GM12878 (cell line): Measurements from ENCODE around the gene ZNF860. TPM values are rescaled to one million over a fixed set of nuclear protein-coding genes. Genes with fewer than 3 reads are reported as not detected.

ENCODE experiments used
- ATAC-seq: fragments of 200-7000 bp; cut with Tn5 transposase; 3 replicates; pipeline ENCODE4 v1.9.1; 2020; ENCODE audit warnings: mild to moderate bottlenecking, moderate library complexity
- BruUV-seq: library from RNA; stranded (reverse); fragments of 400-500 nt; replicated peaks from 2 replicates; lab custom pipeline; 2021; lab: Mats Ljungman, UMichigan
- CTCF ChIA-PET: fragments of 300-600 bp; sonication (Branson Sonifier 250); formaldehyde crosslinking; extraction: SDS; loops from one replicate; lab custom pipeline; 2021; ENCODE audit warnings: inconsistent platforms; lab: Yijun Ruan, JAX
- POLR2A ChIA-PET: fragments of 350-600 bp; formaldehyde crosslinking; extraction: SDS; loops from one replicate; lab custom pipeline; 2021; ENCODE audit warnings: inconsistent platforms; lab: Charles Lee
- RAD21 ChIA-PET: fragments of 300-600 bp; sonication (Branson Sonifier 250); formaldehyde crosslinking; loops from one replicate; lab custom pipeline; 2023; ENCODE audit warnings: antibody characterized with exemption; ENCODE audit not compliant: unreplicated experiment; lab: Charles Lee
- SMC1A ChIA-PET: fragments of 300-600 bp; sonication (Branson Sonifier 250); formaldehyde crosslinking; loops from one replicate; lab custom pipeline; 2023; ENCODE audit not compliant: unreplicated experiment, uncharacterized antibody; lab: Charles Lee
- DNase-seq: peaks from one replicate; pipeline ENCODE4 v3.0.0-alpha.2; 2011; ENCODE audit warnings: low read depth, low spot score
- FAIRE-seq: peaks from 3 replicates; lab custom pipeline; 2011; peaks lifted over from hg19 to GRCh38; lab: Jason Lieb, UNC
- H2AFZ ChIP-seq: 2 replicates; pipeline ENCODE4 v1.6.0; 2011; ENCODE audit warnings: low read depth, low read length, control low read depth; ENCODE audit not compliant: control insufficient read depth
- H3K27ac ChIP-seq: 2 replicates; pipeline ENCODE4 v1.5.1; 2011; ENCODE audit warnings: control low read depth; ENCODE audit not compliant: control insufficient read depth, insufficient read depth
- H3K27me3 ChIP-seq, 2 experiments: replicated peaks in 1 of 2; 2 replicates each; pipeline versions ENCODE4 v1.6.0 to v1.6.1; 2011; ENCODE audit warnings: low read length in 1 of 2; ENCODE audit not compliant: control insufficient read depth in 2 of 2, insufficient read depth in 2 of 2
- H3K36me3 ChIP-seq, 2 experiments: 2 replicates each; pipeline ENCODE4 v1.5.1; 2011; ENCODE audit warnings: low read length in 1 of 2; ENCODE audit not compliant: control insufficient read depth in 2 of 2, insufficient read depth in 2 of 2
- H3K4me1 ChIP-seq: 2 replicates; pipeline ENCODE4 v1.6.1; 2011; ENCODE audit warnings: mild to moderate bottlenecking, low read length, moderate library complexity, mixed read lengths; ENCODE audit not compliant: control insufficient read depth, insufficient read depth
- H3K4me2 ChIP-seq: 2 replicates; pipeline ENCODE4 v1.6.0; 2011; ENCODE audit warnings: control low read depth; ENCODE audit not compliant: control insufficient read depth, insufficient read depth
- H3K4me3 ChIP-seq: fragments of 200-600 bp; sonication (generic); 2 replicates; pipeline ENCODE4 v1.5.1; 2016
- H3K79me2 ChIP-seq: 2 replicates; pipeline ENCODE4 v1.6.0; 2011; ENCODE audit warnings: low read length; ENCODE audit not compliant: control insufficient read depth, insufficient read depth
- H3K9ac ChIP-seq: 2 replicates; pipeline ENCODE4 v1.8.0; 2011; ENCODE audit warnings: low read length, control low read depth, mixed read lengths; ENCODE audit not compliant: control insufficient read depth, insufficient read depth
- H3K9me3 ChIP-seq: replicated peaks from 3 replicates; pipeline ENCODE4 v1.5.1; 2011; ENCODE audit warnings: mild to moderate bottlenecking, low read length; ENCODE audit not compliant: control insufficient read depth, insufficient read depth
- H4K20me1 ChIP-seq: 2 replicates; pipeline ENCODE4 v1.6.0; 2011; ENCODE audit not compliant: control insufficient read depth, insufficient read depth
- ATF3 ChIP-seq: IDR thresholded peaks from 2 replicates; pipeline ENCODE4 v1.6.1; 2011; ENCODE audit warnings: low read depth, mild to moderate bottlenecking, low read length, moderate library complexity, borderline replicate concordance; ENCODE audit errors: extremely low read depth
- EP300 ChIP-seq, 2 experiments: fragments of 150-350 bp in 1 of 2; IDR thresholded peaks; 2 replicates each; pipeline ENCODE4 v1.6.1; 2011 to 2012; ENCODE audit warnings: low read depth in 2 of 2, low read length in 2 of 2, borderline replicate concordance in 1 of 2, improper control_type of control experiment in 1 of 2, inconsistent platforms in 1 of 2; ENCODE audit not compliant: control insufficient read depth in 1 of 2
- HDAC2 ChIP-seq: fragments of 200-600 bp; sonication (generic); IDR thresholded peaks from 2 replicates; pipeline ENCODE4 v1.6.1; 2017
- IRF3 ChIP-seq: fragments of 450-650 bp; IDR thresholded peaks from 2 replicates; pipeline ENCODE4 v1.6.1; 2014; ENCODE audit warnings: mild to moderate bottlenecking
- JUND ChIP-seq: IDR thresholded peaks from 2 replicates; pipeline ENCODE4 v1.6.1; 2012; ENCODE audit warnings: low read depth, mild to moderate bottlenecking, low read length, improper control_type of control experiment, moderate library complexity
- MTA2 ChIP-seq: fragments of 450-650 bp; IDR thresholded peaks from 2 replicates; pipeline ENCODE4 v1.6.1; 2016; ENCODE audit warnings: low read depth, mild to moderate bottlenecking, moderate library complexity
- POU2F2 ChIP-seq: IDR thresholded peaks from 3 replicates; pipeline ENCODE4 v1.6.1; 2011; ENCODE audit warnings: low read depth, mild to moderate bottlenecking, low read length, borderline replicate concordance
- ZBED1 ChIP-seq: IDR thresholded peaks from 2 replicates; pipeline ENCODE4 v1.6.1; 2016; ENCODE audit warnings: borderline replicate concordance
- ZBTB33 ChIP-seq: fragments of 450-650 bp; IDR thresholded peaks from 2 replicates; pipeline ENCODE4 v1.6.1; 2017; ENCODE audit warnings: mild to moderate bottlenecking
- ZNF217 ChIP-seq: fragments of 450-650 bp; IDR thresholded peaks from 2 replicates; pipeline ENCODE4 v1.6.1; 2017; ENCODE audit warnings: antibody characterized with exemption, mild to moderate bottlenecking
- ZNF274 ChIP-seq: IDR thresholded peaks from one replicate; pipeline ENCODE4 v1.8.0; 2011; ENCODE audit not compliant: insufficient read length, insufficient read depth
- WGBS: methylation state at CpG from one replicate; pipeline ENCODE4 v1.1.6; 2016; ENCODE audit warnings: low lambda C conversion rate; ENCODE audit not compliant: insufficient replicate concordance, insufficient coverage; ENCODE audit errors: missing lambda C conversion rate; 5-methylcytosine and 5-hydroxymethylcytosine counted together
- in situ Hi-C: fragments of 300-500 bp; cut with MboI; formaldehyde crosslinking; loops from 9 replicates; pipeline ENCODE4 v1.14.3; 2018; ENCODE audit warnings: mixed read lengths
- intact Hi-C: fragments of 100-400 bp; cut with micrococcal nuclease; formaldehyde crosslinking; loops from one replicate; pipeline ENCODE4 v1.14.2; 2022; ENCODE audit not compliant: unreplicated experiment
- polyA plus RNA-seq, 11 experiments: library from polyadenylated mRNA; depleted of rRNA in 4 of 11; unstranded in 6 of 11; stranded (reverse) in 5 of 11; fragments of >200 nt; fragmentation: Nextera tagmentation in 4 of 11; fragmentation: Illumina TruSeq in 1 of 11; extraction: Ambion mirVana in 4 of 11; extraction: Trizol in 1 of 11; gene quantifications; 1 replicate in 1 of 11; 2 replicates in 10 of 11; pipeline versions ENCODE4 v1.2.1 to v1.2.3, GENCODE V29; 2011 to 2016; ENCODE audit warnings: inconsistent platforms in 2 of 11, missing spikeins in 2 of 11, low read depth in 1 of 11
- total RNA-seq, 4 experiments: library from RNA; depleted of rRNA in 3 of 4; stranded (reverse); fragments of >200 nt in 3 of 4; fragmentation: Illumina TruSeq in 1 of 4; extraction: Trizol in 1 of 4; gene quantifications; 2 replicates each; pipeline versions ENCODE4 v1.2.1 to v1.2.3, GENCODE V29; 2013 to 2021
- TF ChIP-seq, protein P1 (sequence below): fragments of 450-650 bp; IDR thresholded peaks from 2 replicates; pipeline ENCODE4 v1.6.1; 2017; ENCODE audit warnings: antibody characterized with exemption, mild to moderate bottlenecking, moderate library complexity

Gene ZNF860
- total and polyA plus RNA-seq, 10 of the 15 experiments (the other 5 are each of a cell fraction or from before 2014, with no cell fraction given) = not detected

DNA sequence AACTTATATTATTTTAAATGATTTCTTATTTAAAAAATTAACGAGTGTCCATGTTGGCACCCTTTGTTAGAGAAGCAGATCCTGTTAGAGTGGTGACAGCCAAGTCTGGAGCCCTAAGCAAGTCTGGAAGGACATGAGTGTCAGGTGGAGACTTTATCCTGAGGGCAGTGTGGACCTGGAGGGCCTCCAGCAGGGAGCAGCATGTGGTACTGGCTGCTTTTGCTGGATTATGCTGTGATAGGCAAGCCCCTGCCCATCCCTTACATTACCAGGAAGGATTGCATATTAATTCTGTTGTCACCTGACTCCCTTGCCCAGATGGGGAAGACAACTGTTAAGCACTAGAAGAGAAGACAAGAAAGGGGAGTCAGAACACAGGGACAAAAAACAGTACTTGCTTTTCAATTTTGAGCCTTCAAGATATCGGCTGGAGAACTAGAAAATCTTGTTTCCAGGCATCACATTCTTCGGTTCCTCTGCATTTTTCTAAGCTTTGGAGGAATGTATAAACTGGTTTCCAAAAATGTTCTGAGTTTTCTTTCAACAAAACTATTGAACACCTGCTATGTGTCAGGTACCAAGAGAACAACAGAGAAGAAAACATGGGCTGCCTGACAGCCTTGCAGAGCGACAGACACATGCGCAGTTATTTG lies 22.7 kb downstream of the ZNF860 start (continued):
- no peak for TF ChIP-seq MTA2
- TF ChIP-seq IRF3 = no peak
- no peak for TF ChIP-seq EP300 (IDR thresholded peaks at IDR 0.05; ENCODE audit: borderline replicate concordance in 1 of 2, control insufficient read depth in 1 of 2, low read depth in 2 of 2, low read length in 2 of 2)
- TF ChIP-seq HDAC2 = no peak

GRCh38 chr3:32009101-32009500 lies 27.6 kb downstream of the ZNF860 start:
- in situ Hi-C loops (no loop called here), intact Hi-C loops (no loop called here)
- H3K4me1 ChIP-seq = no peaks in the 10 kb centered on the region
- ChIA-PET SMC1A (interaction anchor here (1.0 kb wide), 1 partner anchor 12 kb away, joined by 3 read pairs; no protein-coding TSS in a partner anchor), POLR2A (no interaction called here), CTCF (no interaction called here), RAD21 (no interaction called here)
- H3K9me3 ChIP-seq = no peaks in the 10 kb centered on the region
- no peaks in the 10 kb centered on the region for H4K20me1 ChIP-seq
- no peak overlapping the region for H3K4me2 ChIP-seq
- no peaks in the 10 kb centered on the region for H3K36me3 ChIP-seq
- no peak overlapping the region for H3K27ac ChIP-seq
- H2AFZ ChIP-seq = no peak overlapping the region
- H3K79me2 ChIP-seq = no peaks in the 10 kb centered on the region
- H3K4me3 ChIP-seq = no peak overlapping the region
- no peaks in the 10 kb centered on the region for H3K27me3 ChIP-seq
- WGBS = 68% methylated on average over 2 of the region's 2 CpGs
- DNase-seq = no peak
- H3K9ac ChIP-seq = no peak overlapping the region
- no peak for FAIRE-seq
- no peak for ATAC-seq
- no TSS peak for BruUV-seq
- TF ChIP-seq ZBED1 (no peak), JUND (no peak), ZBTB33 (no peak), ZNF217 (no peak), ZNF274 (no peak), ATF3 (no peak), POU2F2 (no peak)
- TF ChIP-seq, protein P1, sequence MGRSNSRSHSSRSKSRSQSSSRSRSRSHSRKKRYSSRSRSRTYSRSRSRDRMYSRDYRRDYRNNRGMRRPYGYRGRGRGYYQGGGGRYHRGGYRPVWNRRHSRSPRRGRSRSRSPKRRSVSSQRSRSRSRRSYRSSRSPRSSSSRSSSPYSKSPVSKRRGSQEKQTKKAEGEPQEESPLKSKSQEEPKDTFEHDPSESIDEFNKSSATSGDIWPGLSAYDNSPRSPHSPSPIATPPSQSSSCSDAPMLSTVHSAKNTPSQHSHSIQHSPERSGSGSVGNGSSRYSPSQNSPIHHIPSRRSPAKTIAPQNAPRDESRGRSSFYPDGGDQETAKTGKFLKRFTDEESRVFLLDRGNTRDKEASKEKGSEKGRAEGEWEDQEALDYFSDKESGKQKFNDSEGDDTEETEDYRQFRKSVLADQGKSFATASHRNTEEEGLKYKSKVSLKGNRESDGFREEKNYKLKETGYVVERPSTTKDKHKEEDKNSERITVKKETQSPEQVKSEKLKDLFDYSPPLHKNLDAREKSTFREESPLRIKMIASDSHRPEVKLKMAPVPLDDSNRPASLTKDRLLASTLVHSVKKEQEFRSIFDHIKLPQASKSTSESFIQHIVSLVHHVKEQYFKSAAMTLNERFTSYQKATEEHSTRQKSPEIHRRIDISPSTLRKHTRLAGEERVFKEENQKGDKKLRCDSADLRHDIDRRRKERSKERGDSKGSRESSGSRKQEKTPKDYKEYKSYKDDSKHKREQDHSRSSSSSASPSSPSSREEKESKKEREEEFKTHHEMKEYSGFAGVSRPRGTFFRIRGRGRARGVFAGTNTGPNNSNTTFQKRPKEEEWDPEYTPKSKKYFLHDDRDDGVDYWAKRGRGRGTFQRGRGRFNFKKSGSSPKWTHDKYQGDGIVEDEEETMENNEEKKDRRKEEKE = no peak
